A549 (cell line): Measurements from ENCODE around the gene UBE2D1.

Experiments
- CEBPB ChIP-seq, 2 experiments: fragments of >200 bp in 1 of 2; sonication (Bioruptor Twin) in 1 of 2; formaldehyde crosslinking in 1 of 2; IDR thresholded peaks; 2 replicates each; pipeline ENCODE4 v1.6.1; 2012 to 2016
- EP300 ChIP-seq, 2 experiments: fragments of >200 bp; sonication (Bioruptor Twin); formaldehyde crosslinking; IDR thresholded peaks; 2 replicates in 1 of 2; 3 replicates in 1 of 2; pipeline ENCODE4 v1.6.1; 2016 to 2017
- GATA3 ChIP-seq: IDR thresholded peaks from 2 replicates; pipeline ENCODE4 v1.6.1; 2012; ENCODE audit warnings: borderline replicate concordance
- JUN ChIP-seq, 2 experiments: fragments of >200 bp; sonication (Bioruptor Twin); formaldehyde crosslinking; IDR thresholded peaks; 2 replicates in 1 of 2; 3 replicates in 1 of 2; pipeline ENCODE4 v1.6.1; 2016 to 2017
- POLR2A ChIP-seq: IDR thresholded peaks from 2 replicates; pipeline ENCODE4 v1.6.1; 2012; ENCODE audit warnings: mild to moderate bottlenecking, low read length
- RNF2 ChIP-seq: fragments of 200-600 bp; sonication (generic); IDR thresholded peaks from 2 replicates; pipeline ENCODE4 v1.6.1; 2016; ENCODE audit warnings: low read depth, mild to moderate bottlenecking, antibody characterized with exemption, moderate library complexity, borderline replicate concordance
- TF ChIP-seq, protein P1 (sequence below): fragments of >200 bp; sonication (Bioruptor Twin); formaldehyde crosslinking; IDR thresholded peaks from 3 replicates; pipeline ENCODE4 v1.5.1; 2016
- TF ChIP-seq, protein P2 (sequence below): fragments of >200 bp; sonication (Bioruptor Twin); formaldehyde crosslinking; IDR thresholded peaks from 3 replicates; pipeline ENCODE4 v1.6.1; 2016

GRCh38 chr10:58356756-58357155, 21.9 kb downstream of the UBE2D1 start:
- TF ChIP-seq CEBPB (IDR thresholded peaks at IDR 0.05) (no peak), RNF2 (no peak), POLR2A (no peak), GATA3 (no peak), JUN (IDR thresholded peaks at IDR 0.05) (no peak), EP300 (IDR thresholded peaks at IDR 0.05) (no peak)
- TF ChIP-seq, protein P1, sequence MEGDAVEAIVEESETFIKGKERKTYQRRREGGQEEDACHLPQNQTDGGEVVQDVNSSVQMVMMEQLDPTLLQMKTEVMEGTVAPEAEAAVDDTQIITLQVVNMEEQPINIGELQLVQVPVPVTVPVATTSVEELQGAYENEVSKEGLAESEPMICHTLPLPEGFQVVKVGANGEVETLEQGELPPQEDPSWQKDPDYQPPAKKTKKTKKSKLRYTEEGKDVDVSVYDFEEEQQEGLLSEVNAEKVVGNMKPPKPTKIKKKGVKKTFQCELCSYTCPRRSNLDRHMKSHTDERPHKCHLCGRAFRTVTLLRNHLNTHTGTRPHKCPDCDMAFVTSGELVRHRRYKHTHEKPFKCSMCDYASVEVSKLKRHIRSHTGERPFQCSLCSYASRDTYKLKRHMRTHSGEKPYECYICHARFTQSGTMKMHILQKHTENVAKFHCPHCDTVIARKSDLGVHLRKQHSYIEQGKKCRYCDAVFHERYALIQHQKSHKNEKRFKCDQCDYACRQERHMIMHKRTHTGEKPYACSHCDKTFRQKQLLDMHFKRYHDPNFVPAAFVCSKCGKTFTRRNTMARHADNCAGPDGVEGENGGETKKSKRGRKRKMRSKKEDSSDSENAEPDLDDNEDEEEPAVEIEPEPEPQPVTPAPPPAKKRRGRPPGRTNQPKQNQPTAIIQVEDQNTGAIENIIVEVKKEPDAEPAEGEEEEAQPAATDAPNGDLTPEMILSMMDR = no peak
- TF ChIP-seq, protein P2, sequence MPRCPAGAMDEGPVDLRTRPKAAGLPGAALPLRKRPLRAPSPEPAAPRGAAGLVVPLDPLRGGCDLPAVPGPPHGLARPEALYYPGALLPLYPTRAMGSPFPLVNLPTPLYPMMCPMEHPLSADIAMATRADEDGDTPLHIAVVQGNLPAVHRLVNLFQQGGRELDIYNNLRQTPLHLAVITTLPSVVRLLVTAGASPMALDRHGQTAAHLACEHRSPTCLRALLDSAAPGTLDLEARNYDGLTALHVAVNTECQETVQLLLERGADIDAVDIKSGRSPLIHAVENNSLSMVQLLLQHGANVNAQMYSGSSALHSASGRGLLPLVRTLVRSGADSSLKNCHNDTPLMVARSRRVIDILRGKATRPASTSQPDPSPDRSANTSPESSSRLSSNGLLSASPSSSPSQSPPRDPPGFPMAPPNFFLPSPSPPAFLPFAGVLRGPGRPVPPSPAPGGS = no peak
